SK-N-SH treated with all-trans-retinoic acid at 6 μM for 48 hours (cell line): ENCODE results near the gene OLFML3.

Source experiments
- CREB5 ChIP-seq: fragments of 250-450 bp; sonication (Bioruptor Pico); IDR thresholded peaks from 2 replicates; pipeline ENCODE4 v1.5.1; 2020; ENCODE audit warnings: low read depth, mild to moderate bottlenecking, moderate library complexity
- ESRRG ChIP-seq: fragments of 250-450 bp; sonication (Bioruptor Pico); IDR thresholded peaks from 2 replicates; pipeline ENCODE4 v1.6.1; 2021; ENCODE audit warnings: mild to moderate bottlenecking
- ISL1 ChIP-seq: fragments of 250-450 bp; sonication (Bioruptor Pico); IDR thresholded peaks from 2 replicates; pipeline ENCODE4 v2.1.2; 2022; ENCODE audit warnings: mild to moderate bottlenecking, moderate library complexity
- OSR1 ChIP-seq: fragments of 250-450 bp; sonication (Bioruptor Pico); IDR thresholded peaks from 2 replicates; pipeline ENCODE4 v1.8.0; 2022; ENCODE audit warnings: moderate library complexity, mild to moderate bottlenecking, inconsistent platforms
- PATZ1 ChIP-seq: fragments of 250-450 bp; sonication (Bioruptor Pico); IDR thresholded peaks from 2 replicates; pipeline ENCODE4 v1.8.0; 2020; ENCODE audit warnings: mild to moderate bottlenecking, moderate library complexity, borderline replicate concordance
- POU6F1 ChIP-seq: fragments of 250-450 bp; sonication (Bioruptor Pico); IDR thresholded peaks from 2 replicates; pipeline ENCODE4 v1.8.0; 2021; ENCODE audit warnings: low read depth, mild to moderate bottlenecking, moderate library complexity, borderline replicate concordance
- RARB ChIP-seq: fragments of 250-450 bp; sonication (Bioruptor Pico); IDR thresholded peaks from 2 replicates; pipeline ENCODE4 v1.8.0; 2021; ENCODE audit warnings: mild to moderate bottlenecking, moderate library complexity
- TCF4 ChIP-seq: fragments of 250-450 bp; sonication (Bioruptor Pico); IDR thresholded peaks from 2 replicates; pipeline ENCODE4 v1.8.0; 2021; ENCODE audit warnings: mild to moderate bottlenecking, moderate library complexity, borderline replicate concordance
- ZFP30 ChIP-seq: fragments of 450-650 bp; formaldehyde crosslinking; IDR thresholded peaks from 2 replicates; pipeline ENCODE4 v1.5.0; 2022; ENCODE audit warnings: mild to moderate bottlenecking, moderate library complexity
- ZNF70 ChIP-seq: fragments of 450-650 bp; formaldehyde crosslinking; IDR thresholded peaks from 2 replicates; pipeline ENCODE4 v1.5.0; 2020; ENCODE audit warnings: mild to moderate bottlenecking, moderate library complexity

- TF ChIP-seq PATZ1 (CRISPR knock-in tag), result no peak
- no peak for TF ChIP-seq RARB (CRISPR knock-in tag)
- no peak for TF ChIP-seq ISL1 (CRISPR knock-in tag)
- no peak for TF ChIP-seq POU6F1 (CRISPR knock-in tag)
- no peak for TF ChIP-seq CREB5 (CRISPR knock-in tag)
- no peak for TF ChIP-seq ZNF70 (CRISPR knock-in tag)
- no peak for TF ChIP-seq OSR1
- no peak for TF ChIP-seq TCF4
- TF ChIP-seq ESRRG (CRISPR knock-in tag), result no peak
- TF ChIP-seq ZFP30 (CRISPR knock-in tag), result no peak
These were observed 44.7 kb upstream of the OLFML3 start for GRCh38 chr1:113934511-113935055.
